ENCODE data around the gene MCRIP2.

MCRIP2 gene

DNA sequence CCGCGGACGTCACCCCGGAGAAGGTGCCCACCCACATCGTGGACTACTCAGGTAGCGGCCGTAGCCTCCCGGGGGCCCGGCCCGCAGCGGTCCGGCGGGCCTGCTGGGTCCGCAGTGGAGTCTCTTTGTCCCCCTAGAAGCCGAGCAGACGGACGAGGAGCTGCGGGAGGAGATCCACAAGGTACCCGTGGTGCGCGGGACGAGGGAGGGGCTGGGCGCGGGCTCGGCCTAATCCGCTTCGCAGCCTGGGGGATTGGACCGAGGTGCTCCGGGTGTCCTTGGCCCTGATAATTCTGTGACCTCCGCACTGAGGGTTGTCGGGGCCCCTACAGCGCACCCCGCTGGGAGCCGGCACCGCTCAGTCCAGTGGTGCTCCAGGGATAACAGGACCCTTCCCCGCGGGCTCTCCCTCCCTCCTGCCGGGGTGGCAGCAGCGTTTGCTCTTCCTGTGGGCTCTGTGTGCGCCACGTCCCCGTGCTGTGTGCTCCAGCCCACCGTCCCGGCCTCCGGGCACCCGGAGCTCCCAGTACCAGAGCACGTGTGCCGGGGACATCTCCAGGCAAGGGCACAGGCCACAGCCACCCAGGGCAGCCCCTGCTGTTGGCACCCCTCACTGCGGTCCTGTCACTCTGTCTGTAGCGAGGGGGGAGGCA lies 27.0 kb downstream of the MCRIP2 start:
- TF ChIP-seq, protein P1, sequence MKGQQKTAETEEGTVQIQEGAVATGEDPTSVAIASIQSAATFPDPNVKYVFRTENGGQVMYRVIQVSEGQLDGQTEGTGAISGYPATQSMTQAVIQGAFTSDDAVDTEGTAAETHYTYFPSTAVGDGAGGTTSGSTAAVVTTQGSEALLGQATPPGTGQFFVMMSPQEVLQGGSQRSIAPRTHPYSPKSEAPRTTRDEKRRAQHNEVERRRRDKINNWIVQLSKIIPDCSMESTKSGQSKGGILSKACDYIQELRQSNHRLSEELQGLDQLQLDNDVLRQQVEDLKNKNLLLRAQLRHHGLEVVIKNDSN (IDR thresholded peaks at IDR 0.05) = no peak
- TF ChIP-seq NFIC (IDR thresholded peaks at IDR 0.05) (no peak), FOXM1 (IDR thresholded peaks at IDR 0.05; ENCODE audit: borderline replicate concordance, low read depth) (no peak), EGR1 (IDR thresholded peaks at IDR 0.05) (no peak), EP300 (IDR thresholded peaks at IDR 0.05; ENCODE audit: borderline replicate concordance) (no peak), TEAD4 (IDR thresholded peaks at IDR 0.05) (no peak), RAD21 (IDR thresholded peaks at IDR 0.05; ENCODE audit: low read depth) (no peak), CREB1 (IDR thresholded peaks at IDR 0.05; ENCODE audit: low read depth) (no peak), CEBPB (IDR thresholded peaks at IDR 0.05) (no peak), TAF1 (IDR thresholded peaks at IDR 0.05; ENCODE audit: low read depth) (no peak), ZBTB7A (IDR thresholded peaks at IDR 0.05; ENCODE audit: low read depth) (no peak), YY1 (IDR thresholded peaks at IDR 0.05; ENCODE audit: low read depth) (no peak), TCF12 (IDR thresholded peaks at IDR 0.05; ENCODE audit: low read depth) (no peak)
- TF ChIP-seq, protein P2, sequence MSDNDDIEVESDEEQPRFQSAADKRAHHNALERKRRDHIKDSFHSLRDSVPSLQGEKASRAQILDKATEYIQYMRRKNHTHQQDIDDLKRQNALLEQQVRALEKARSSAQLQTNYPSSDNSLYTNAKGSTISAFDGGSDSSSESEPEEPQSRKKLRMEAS (IDR thresholded peaks at IDR 0.05) = no peak
- TF ChIP-seq, protein P3, sequence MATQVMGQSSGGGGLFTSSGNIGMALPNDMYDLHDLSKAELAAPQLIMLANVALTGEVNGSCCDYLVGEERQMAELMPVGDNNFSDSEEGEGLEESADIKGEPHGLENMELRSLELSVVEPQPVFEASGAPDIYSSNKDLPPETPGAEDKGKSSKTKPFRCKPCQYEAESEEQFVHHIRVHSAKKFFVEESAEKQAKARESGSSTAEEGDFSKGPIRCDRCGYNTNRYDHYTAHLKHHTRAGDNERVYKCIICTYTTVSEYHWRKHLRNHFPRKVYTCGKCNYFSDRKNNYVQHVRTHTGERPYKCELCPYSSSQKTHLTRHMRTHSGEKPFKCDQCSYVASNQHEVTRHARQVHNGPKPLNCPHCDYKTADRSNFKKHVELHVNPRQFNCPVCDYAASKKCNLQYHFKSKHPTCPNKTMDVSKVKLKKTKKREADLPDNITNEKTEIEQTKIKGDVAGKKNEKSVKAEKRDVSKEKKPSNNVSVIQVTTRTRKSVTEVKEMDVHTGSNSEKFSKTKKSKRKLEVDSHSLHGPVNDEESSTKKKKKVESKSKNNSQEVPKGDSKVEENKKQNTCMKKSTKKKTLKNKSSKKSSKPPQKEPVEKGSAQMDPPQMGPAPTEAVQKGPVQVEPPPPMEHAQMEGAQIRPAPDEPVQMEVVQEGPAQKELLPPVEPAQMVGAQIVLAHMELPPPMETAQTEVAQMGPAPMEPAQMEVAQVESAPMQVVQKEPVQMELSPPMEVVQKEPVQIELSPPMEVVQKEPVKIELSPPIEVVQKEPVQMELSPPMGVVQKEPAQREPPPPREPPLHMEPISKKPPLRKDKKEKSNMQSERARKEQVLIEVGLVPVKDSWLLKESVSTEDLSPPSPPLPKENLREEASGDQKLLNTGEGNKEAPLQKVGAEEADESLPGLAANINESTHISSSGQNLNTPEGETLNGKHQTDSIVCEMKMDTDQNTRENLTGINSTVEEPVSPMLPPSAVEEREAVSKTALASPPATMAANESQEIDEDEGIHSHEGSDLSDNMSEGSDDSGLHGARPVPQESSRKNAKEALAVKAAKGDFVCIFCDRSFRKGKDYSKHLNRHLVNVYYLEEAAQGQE (IDR thresholded peaks at IDR 0.05; ENCODE audit: low read depth) = no peak

DNA sequence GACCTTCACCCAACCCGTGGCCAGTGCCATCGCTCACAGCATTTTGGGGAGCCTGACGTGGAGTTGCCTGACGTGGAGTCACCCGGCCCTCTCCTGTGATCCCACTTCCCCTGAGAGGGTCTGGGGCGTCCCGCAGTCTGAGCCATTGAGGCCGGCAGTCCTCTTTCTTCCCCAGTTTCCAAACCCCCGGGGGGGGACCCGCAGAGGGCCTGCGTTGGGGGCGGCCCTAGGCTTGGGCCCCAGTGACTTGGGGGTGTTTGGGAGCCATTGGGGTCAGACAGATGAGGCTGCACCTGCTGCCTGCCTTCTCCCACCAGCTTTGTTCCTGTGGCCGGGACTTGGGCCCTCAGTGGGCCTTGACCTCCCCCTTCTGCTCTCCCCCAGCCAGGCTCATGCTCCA lies 28.0 kb downstream of the MCRIP2 start:
- TF ChIP-seq, protein P2 (IDR thresholded peaks at IDR 0.05) = no peak
- TF ChIP-seq EGR1 (IDR thresholded peaks at IDR 0.05) (no peak), EP300 (IDR thresholded peaks at IDR 0.05; ENCODE audit: borderline replicate concordance) (no peak), TCF12 (IDR thresholded peaks at IDR 0.05; ENCODE audit: low read depth) (no peak), ZBTB7A (IDR thresholded peaks at IDR 0.05; ENCODE audit: low read depth) (no peak), NFIC (IDR thresholded peaks at IDR 0.05) (no peak), YY1 (IDR thresholded peaks at IDR 0.05; ENCODE audit: low read depth) (no peak), CEBPB (IDR thresholded peaks at IDR 0.05) (no peak), TAF1 (IDR thresholded peaks at IDR 0.05; ENCODE audit: low read depth) (no peak), TEAD4 (IDR thresholded peaks at IDR 0.05) (no peak), CREB1 (IDR thresholded peaks at IDR 0.05; ENCODE audit: low read depth) (no peak)
- TF ChIP-seq, protein P3 (IDR thresholded peaks at IDR 0.05; ENCODE audit: low read depth) = no peak

DNA sequence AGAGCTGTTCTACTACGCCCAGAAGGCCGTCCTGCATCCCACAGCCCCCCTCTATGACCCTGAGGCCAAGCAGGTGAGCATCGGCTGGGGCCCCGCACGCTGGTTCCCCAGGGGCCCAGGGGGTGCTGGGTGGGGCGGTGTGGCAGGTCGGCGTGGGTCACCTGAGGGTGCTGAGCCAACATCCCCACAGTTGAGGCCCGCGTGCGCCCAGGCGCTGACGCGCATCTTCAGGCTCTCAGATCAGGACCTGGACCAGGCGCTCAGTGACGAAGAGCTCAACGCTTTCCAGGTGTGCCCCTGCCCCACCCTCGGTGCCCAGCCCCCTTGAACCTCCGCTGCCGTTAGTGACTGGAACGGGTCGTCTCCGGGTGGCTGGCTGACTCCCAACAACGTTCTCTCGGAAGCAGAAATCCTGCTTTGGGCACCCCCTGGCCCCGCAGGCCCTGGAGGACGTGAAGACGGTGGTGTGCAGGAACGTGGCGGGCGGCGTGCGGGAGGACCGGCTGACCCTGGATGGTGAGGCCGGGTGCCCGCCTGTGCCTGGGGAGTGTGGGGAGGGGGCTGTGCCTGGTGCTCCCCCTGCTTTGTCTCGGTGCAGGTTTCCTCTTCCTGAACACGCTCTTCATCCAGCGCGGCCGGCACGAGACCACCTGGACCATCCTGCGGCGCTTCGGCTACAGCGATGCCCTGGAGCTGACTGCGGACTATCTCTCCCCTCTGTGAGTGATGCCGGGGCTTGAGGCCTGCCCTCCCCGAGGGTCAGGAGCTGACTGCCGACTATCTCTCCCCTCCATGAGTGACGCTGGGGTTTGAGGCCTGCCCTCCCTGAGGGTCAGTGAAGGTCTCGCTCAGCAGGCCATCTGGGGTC lies 29.1 kb downstream of the MCRIP2 start:
- TF ChIP-seq RAD21 (IDR thresholded peaks at IDR 0.05; ENCODE audit: low read depth) (no peak), TAF1 (IDR thresholded peaks at IDR 0.05; ENCODE audit: low read depth) (no peak), EP300 (IDR thresholded peaks at IDR 0.05; ENCODE audit: borderline replicate concordance) (no peak), TEAD4 (IDR thresholded peaks at IDR 0.05) (no peak), NFIC (IDR thresholded peaks at IDR 0.05) (no peak), FOXM1 (IDR thresholded peaks at IDR 0.05; ENCODE audit: borderline replicate concordance, low read depth) (no peak)
- TF ChIP-seq, protein P3 (IDR thresholded peaks at IDR 0.05; ENCODE audit: low read depth) = no peak

DNA sequence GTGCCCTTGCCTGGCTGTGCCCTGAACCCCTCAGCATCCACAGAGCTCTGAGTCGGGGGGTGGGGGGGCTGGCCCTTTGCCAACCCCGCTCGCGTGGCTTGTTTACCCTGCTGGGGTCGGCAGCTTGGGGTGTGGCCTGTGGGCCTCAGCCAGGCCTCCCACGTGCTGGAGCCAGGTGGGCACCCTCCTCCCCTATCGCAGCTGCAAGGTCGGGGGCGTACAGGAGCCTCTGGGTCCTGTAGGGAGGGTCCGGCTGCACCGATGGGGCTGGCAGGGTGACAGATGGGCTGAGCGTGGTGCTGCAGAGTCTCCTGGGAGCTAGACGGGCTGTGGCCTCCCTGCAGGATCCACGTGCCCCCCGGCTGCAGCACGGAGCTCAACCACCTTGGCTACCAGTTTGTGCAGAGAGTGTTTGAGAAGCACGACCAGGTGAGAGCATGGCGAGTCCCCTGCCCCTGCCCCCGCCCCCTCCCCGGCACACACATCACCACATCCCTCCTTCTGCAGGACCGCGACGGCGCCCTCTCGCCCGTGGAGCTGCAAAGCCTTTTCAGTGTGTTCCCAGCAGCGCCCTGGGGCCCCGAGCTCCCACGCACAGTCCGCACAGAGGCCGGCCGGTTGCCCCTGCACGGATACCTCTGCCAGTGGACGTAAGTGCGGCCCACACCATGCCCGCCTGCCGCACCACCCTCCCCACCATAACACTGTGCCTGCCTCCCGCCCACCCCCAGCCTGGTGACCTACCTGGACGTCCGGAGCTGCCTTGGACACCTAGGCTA lies 29.9 kb downstream of the MCRIP2 start:
- 0 out of 2 replicates have a peak, but pooled peaks have one; percentile 18 for TF ChIP-seq NFIC (IDR thresholded peaks at IDR 0.05)
- TF ChIP-seq FOXM1 (IDR thresholded peaks at IDR 0.05; ENCODE audit: borderline replicate concordance, low read depth) = no peak

Measured in Ishikawa (cell line).